ENCODE data around the gene CRACDL. TPM values are rescaled to one million over a fixed set of nuclear protein-coding genes. Genes with fewer than 3 reads are reported as not detected.

Gene CRACDL
- total and polyA plus RNA-seq, 2 of the 13 experiments (the other 11 are each of a cell fraction or from before 2014, with no cell fraction given): 0.15 to 0.26 TPM

DNA sequence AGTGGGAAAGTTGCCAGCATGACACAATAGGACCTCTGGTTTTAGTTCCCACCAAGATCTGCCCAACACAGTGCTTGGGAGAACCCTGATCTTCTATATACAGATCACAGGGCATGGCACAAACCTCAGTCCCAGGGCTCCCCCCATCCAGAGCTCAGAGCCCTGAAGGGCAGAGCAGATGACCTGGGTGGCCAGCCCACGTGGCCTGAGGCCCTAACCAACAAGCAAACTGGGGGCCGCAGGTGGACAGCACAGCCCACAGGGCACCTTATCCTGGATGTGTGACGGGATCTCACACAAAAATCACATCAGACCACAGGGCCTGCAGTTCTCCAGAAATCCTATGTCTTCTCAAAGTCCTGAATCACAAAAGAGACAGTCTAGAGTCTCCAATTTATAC lies 34.7 kb downstream of the CRACDL start:
- no TSS peak for BruUV-seq (replicated peaks)
- FAIRE-seq (no peak), ATAC-seq (no peak)
- TF ChIP-seq, protein P1, sequence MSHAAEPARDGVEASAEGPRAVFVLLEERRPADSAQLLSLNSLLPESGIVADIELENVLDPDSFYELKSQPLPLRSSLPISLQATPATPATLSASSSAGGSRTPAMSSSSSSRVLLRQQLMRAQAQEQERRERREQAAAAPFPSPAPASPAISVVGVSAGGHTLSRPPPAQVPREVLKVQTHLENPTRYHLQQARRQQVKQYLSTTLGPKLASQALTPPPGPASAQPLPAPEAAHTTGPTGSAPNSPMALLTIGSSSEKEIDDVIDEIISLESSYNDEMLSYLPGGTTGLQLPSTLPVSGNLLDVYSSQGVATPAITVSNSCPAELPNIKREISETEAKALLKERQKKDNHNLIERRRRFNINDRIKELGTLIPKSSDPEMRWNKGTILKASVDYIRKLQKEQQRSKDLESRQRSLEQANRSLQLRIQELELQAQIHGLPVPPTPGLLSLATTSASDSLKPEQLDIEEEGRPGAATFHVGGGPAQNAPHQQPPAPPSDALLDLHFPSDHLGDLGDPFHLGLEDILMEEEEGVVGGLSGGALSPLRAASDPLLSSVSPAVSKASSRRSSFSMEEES (CRISPR knock-in tag; IDR thresholded peaks at IDR 0.05): no peak
- TF ChIP-seq, protein P2, sequence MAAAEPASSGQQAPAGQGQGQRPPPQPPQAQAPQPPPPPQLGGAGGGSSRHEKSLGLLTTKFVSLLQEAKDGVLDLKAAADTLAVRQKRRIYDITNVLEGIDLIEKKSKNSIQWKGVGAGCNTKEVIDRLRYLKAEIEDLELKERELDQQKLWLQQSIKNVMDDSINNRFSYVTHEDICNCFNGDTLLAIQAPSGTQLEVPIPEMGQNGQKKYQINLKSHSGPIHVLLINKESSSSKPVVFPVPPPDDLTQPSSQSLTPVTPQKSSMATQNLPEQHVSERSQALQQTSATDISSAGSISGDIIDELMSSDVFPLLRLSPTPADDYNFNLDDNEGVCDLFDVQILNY (CRISPR knock-in tag; conservative IDR thresholded peaks at IDR 0.05): no peak
- TF ChIP-seq ESRRA (CRISPR knock-in tag; IDR thresholded peaks at IDR 0.05; ENCODE audit: low read depth) (no peak), ZNF331 (CRISPR knock-in tag; IDR thresholded peaks at IDR 0.05) (no peak), NCOR1 (IDR thresholded peaks at IDR 0.05; ENCODE audit: borderline replicate concordance, low read length) (no peak), KMT2B (CRISPR knock-in tag; IDR thresholded peaks at IDR 0.05) (no peak), MAF1 (CRISPR knock-in tag; IDR thresholded peaks at IDR 0.05; ENCODE audit: borderline replicate concordance) (no peak), ZNF772 (CRISPR knock-in tag; IDR thresholded peaks at IDR 0.05) (no peak), MXD4 (CRISPR knock-in tag; IDR thresholded peaks at IDR 0.05) (no peak)
- TF ChIP-seq, protein P3, sequence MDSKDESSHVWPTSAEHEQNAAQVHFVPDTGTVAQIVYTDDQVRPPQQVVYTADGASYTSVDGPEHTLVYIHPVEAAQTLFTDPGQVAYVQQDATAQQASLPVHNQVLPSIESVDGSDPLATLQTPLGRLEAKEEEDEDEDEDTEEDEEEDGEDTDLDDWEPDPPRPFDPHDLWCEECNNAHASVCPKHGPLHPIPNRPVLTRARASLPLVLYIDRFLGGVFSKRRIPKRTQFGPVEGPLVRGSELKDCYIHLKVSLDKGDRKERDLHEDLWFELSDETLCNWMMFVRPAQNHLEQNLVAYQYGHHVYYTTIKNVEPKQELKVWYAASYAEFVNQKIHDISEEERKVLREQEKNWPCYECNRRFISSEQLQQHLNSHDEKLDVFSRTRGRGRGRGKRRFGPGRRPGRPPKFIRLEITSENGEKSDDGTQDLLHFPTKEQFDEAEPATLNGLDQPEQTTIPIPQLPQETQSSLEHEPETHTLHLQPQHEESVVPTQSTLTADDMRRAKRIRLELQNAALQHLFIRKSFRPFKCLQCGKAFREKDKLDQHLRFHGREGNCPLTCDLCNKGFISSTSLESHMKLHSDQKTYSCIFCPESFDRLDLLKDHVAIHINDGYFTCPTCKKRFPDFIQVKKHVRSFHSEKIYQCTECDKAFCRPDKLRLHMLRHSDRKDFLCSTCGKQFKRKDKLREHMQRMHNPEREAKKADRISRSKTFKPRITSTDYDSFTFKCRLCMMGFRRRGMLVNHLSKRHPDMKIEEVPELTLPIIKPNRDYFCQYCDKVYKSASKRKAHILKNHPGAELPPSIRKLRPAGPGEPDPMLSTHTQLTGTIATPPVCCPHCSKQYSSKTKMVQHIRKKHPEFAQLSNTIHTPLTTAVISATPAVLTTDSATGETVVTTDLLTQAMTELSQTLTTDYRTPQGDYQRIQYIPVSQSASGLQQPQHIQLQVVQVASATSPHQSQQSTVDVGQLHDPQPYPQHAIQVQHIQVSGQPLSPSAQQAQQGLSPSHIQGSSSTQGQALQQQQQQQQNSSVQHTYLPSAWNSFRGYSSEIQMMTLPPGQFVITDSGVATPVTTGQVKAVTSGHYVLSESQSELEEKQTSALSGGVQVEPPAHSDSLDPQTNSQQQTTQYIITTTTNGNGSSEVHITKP (CRISPR knock-in tag; IDR thresholded peaks at IDR 0.05; ENCODE audit: low read depth): no peak
- TF ChIP-seq, protein P4, sequence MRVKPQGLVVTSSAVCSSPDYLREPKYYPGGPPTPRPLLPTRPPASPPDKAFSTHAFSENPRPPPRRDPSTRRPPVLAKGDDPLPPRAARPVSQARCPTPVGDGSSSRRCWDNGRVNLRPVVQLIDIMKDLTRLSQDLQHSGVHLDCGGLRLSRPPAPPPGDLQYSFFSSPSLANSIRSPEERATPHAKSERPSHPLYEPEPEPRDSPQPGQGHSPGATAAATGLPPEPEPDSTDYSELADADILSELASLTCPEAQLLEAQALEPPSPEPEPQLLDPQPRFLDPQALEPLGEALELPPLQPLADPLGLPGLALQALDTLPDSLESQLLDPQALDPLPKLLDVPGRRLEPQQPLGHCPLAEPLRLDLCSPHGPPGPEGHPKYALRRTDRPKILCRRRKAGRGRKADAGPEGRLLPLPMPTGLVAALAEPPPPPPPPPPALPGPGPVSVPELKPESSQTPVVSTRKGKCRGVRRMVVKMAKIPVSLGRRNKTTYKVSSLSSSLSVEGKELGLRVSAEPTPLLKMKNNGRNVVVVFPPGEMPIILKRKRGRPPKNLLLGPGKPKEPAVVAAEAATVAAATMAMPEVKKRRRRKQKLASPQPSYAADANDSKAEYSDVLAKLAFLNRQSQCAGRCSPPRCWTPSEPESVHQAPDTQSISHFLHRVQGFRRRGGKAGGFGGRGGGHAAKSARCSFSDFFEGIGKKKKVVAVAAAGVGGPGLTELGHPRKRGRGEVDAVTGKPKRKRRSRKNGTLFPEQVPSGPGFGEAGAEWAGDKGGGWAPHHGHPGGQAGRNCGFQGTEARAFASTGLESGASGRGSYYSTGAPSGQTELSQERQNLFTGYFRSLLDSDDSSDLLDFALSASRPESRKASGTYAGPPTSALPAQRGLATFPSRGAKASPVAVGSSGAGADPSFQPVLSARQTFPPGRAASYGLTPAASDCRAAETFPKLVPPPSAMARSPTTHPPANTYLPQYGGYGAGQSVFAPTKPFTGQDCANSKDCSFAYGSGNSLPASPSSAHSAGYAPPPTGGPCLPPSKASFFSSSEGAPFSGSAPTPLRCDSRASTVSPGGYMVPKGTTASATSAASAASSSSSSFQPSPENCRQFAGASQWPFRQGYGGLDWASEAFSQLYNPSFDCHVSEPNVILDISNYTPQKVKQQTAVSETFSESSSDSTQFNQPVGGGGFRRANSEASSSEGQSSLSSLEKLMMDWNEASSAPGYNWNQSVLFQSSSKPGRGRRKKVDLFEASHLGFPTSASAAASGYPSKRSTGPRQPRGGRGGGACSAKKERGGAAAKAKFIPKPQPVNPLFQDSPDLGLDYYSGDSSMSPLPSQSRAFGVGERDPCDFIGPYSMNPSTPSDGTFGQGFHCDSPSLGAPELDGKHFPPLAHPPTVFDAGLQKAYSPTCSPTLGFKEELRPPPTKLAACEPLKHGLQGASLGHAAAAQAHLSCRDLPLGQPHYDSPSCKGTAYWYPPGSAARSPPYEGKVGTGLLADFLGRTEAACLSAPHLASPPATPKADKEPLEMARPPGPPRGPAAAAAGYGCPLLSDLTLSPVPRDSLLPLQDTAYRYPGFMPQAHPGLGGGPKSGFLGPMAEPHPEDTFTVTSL (CRISPR knock-in tag; IDR thresholded peaks at IDR 0.05; ENCODE audit: borderline replicate concordance): no peak
- TF ChIP-seq, protein P5, sequence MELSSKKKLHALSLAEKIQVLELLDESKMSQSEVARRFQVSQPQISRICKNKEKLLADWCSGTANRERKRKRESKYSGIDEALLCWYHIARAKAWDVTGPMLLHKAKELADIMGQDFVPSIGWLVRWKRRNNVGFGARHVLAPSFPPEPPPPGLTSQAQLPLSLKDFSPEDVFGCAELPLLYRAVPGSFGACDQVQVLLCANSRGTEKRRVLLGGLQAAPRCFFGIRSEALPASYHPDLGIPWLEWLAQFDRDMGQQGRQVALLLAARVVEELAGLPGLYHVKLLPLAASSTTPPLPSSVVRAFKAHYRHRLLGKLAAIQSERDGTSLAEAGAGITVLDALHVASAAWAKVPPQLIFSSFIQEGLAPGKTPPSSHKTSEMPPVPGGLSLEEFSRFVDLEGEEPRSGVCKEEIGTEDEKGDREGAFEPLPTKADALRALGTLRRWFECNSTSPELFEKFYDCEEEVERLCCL (CRISPR knock-in tag; IDR thresholded peaks at IDR 0.05; ENCODE audit: borderline replicate concordance): no peak

More for the DNA sequence above, 34.7 kb downstream of the CRACDL start:
- H3K9me3 ChIP-seq (ENCODE audit: low read length): no peaks in the 10 kb centered on the region
- POLR2A ChIA-PET: no interaction called here
- H3K36me3 ChIP-seq (replicated peaks in 1 of 2; ENCODE audit: control insufficient read depth in 1 of 2, insufficient read depth in 2 of 2, low read length in 2 of 2): no peaks in the 10 kb centered on the region
- H3K27me3 ChIP-seq (ENCODE audit: control insufficient read depth in 1 of 2, insufficient read depth in 2 of 2, low read length in 2 of 2): peaks cover 2 to 23% of the 10 kb centered on the region in 2 experiments; a peak in 2 of 5 replicates
- H3K9ac ChIP-seq (ENCODE audit: insufficient read depth, low read depth, low read length): no peak overlapping the region
- H3K27ac ChIP-seq (ENCODE audit: extremely low read length, insufficient read depth, low read length): no peak overlapping the region
- in situ Hi-C loops (cut with HindIII; ENCODE audit: extremely low pct_ligation_motif_present, low pct_unique_long_range_greater_than_20kb): no loop called here
- intact Hi-C loops (cut with micrococcal nuclease; ENCODE audit: unreplicated experiment): no loop called here
- no peak overlapping the region for H3K4me3 ChIP-seq (replicated peaks in 1 of 3; ENCODE audit: insufficient read depth in 1 of 3, low read depth in 2 of 3, low read length in 3 of 3)
- no peak for DNase-seq (ENCODE audit: low spot score)
- no peak overlapping the region for H2AFZ ChIP-seq (ENCODE audit: low read length)
- H3K4me1 ChIP-seq (ENCODE audit: insufficient read depth, low read length): no peaks in the 10 kb centered on the region
- no peaks in the 10 kb centered on the region for H3K79me2 ChIP-seq (ENCODE audit: insufficient read depth, low read length)
- WGBS (ENCODE audit: low lambda C conversion rate): 19% methylated on average over 2 of the region's 3 CpGs
- no peaks in the 10 kb centered on the region for H4K20me1 ChIP-seq (ENCODE audit: insufficient read depth, low read length)
- no peak overlapping the region for H3K4me2 ChIP-seq (ENCODE audit: low read depth, low read length)
- CTCF ChIA-PET (ENCODE audit: low intra/inter-chr PET ratio, low total read pairs): no interaction called here
